HT-29 (cell line): Measurements from ENCODE around the gene SLC66A2. TPM values are rescaled to one million over a fixed set of nuclear protein-coding genes. Genes with fewer than 3 reads are reported as not detected.

Experiments
- DNase-seq: peaks from one replicate; pipeline ENCODE4 v3.0.0-alpha.2; 2015; ENCODE audit warnings: low spot score
- total RNA-seq: library from RNA; depleted of rRNA; stranded (reverse); fragments of >200 nt; shearing (Covaris generic); gene quantifications from 2 replicates; pipeline ENCODE4 v1.2.3, GENCODE V29; 2014

The SLC66A2 gene
- total RNA-seq, 1 experiment from 2014 or later, result 37.4 TPM

- no peak for DNase-seq
These were observed 29.2 kb downstream of the SLC66A2 start for GRCh38 chr18:79921984-79922965.

DNA sequence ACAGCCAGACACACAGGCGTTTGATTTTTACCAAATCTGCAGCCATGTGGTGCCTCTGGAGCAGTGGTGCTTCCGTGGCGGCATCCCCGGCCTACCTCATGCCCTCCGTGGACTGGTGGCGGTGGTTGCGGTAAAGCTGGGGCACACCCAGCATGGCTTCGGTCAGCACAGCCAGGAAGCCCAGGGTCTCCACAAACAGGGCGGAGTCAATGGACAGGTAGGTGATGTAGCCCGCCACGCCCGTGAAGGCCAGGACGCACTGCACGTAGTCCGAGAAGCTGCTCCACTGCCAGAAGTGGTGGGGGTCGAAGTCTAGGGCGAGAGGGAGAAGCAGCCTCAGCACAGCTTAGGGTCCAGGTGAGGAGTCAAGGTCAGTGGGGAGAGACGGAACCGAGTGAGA, 32.4 kb downstream of the SLC66A2 start:
- no peak for DNase-seq

GRCh38 chr18:79918615-79919011, 32.8 kb downstream of the SLC66A2 start:
- DNase-seq, result no peak

- DNase-seq, result no peak
These were observed 33.4 kb downstream of the SLC66A2 start for GRCh38 chr18:79917853-79918614.

- no peak for DNase-seq
These were observed 34.1 kb downstream of the SLC66A2 start for GRCh38 chr18:79917169-79917852.

DNA sequence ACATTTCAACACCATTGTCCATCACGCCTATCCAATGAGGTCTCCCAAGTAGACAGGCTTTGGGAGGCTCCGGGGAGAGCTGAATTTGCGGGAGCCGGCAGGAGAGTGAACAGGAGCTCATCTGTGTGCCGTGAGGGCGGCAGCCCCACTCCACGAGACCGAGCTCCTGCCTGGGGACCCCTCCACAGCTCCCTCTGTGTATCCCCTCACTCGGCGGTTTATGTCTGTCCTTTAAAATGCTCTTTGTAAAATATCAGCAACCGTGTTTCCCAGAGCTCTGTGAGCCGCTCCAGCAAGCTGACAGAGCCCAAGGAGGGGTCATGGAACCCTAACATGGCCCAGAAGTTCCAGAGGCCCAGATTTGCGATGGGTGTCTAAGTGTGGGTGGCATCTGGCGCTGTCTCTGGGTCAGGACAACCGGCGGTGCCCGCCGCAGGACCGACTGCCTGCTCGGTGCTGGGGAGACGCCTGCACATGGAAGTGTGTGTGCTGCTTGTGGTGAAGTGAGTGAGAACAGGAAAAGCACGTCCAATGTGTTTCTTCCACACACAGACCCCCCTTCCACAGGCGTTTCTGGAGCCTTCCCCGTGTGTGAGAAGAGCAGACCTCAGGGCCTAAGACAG, 34.8 kb downstream of the SLC66A2 start:
- no peak for DNase-seq

- DNase-seq, result no peak
These were observed 35.3 kb downstream of the SLC66A2 start for GRCh38 chr18:79916128-79916494.

DNA sequence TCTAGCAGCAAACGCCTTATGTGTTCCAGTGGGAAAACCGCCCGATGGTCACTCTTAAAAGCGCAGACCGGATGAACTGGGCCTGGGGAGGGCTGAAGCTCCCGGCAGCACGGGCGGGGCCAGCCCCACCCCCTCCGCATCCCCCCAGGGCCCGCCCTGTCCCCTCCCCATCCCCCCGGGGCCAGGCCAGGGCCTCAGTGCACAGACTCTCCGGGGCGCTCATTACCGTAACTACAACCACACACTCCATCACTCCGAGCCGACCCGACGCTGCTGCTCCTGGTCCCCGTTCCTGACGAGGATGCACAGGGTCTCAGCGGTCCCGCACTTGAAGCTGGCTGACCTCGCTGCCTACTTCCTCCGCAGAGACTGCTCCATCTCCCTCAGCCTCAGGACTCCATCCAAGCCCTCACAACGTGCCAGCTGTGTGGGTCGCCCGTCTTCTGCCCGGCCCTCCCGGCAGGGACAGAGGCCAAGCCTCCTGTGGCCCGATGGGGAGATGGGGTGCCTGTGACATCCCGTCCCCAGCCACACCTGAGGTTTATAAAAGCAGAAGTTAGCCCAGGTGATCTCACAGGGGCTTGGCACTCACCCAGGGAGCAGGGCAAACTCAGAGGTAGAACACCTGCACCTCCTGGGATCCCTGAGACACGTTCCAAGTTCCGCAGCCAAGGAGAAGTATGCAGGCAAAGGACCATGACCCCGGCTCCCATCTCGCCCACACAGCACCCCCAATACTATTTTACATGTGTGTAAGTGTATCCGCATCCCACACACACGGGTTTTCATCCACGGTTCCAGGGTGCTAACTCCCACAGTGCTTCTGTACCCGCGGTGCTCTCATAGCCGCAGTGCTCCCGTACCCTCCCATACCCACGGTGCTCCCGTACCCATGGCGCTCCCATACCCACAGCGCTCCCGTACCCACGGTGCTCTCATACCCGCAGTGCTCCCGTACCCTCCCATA, 36.0 kb downstream of the SLC66A2 start:
- no peak for DNase-seq

DNA sequence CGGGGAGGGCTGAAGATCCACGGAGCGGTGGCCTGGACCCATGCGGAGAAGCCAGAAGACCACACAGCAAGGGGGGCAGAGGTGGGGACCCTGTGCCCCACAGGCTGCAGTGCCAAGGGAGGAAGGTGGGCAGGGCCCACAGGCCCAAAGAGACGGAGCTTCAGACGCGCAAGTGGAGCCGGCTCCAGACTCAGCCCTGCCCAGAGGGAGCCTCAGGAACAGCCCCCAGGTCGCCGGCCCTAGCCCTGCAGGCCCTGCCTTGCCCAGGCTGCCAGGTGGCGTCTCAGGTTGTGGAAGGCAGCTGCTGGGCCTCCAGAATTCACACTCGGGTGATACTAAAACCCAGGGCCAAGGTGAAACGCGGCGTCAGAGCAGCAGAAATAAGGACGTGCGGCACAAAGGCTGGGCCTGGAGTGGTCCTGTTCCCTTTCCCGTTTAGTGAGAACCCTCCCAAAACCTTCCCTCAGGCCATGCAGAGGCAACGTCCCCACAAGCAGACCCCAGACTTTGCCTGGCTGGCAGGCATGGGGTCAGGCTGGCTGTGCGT, 36.8 kb downstream of the SLC66A2 start:
- no peak for DNase-seq

- DNase-seq, result no peak
These were observed 38.2 kb downstream of the SLC66A2 start for GRCh38 chr18:79912994-79913831.

DNA sequence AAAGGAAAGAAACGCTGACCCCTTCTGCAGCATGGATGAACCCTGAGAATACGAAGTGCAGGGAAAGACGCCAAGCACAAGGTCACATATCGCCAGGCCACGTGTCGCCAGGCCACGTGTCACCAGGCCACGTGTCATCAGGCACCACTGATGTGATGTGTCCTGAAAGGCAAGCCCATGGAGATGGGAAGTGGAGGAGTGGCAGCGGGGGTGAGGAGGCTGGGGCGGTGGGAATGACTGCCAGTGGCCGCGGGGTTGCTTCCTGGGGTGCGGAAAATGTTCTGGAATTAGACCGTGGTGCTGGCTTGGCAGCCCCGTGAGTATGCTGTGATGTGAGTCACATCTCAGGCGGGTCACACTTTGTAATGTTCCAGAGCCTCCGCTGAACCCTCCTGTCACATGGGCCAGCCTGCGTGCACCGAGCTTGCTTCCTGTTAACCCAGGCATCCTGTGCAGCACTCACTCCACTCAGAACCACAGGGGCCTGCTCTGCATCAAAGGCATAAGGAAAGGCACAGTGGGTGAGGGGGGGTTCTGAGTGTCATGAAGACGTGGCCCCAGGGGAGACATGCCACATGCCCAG, 39.0 kb downstream of the SLC66A2 start:
- DNase-seq, result no peak

DNA sequence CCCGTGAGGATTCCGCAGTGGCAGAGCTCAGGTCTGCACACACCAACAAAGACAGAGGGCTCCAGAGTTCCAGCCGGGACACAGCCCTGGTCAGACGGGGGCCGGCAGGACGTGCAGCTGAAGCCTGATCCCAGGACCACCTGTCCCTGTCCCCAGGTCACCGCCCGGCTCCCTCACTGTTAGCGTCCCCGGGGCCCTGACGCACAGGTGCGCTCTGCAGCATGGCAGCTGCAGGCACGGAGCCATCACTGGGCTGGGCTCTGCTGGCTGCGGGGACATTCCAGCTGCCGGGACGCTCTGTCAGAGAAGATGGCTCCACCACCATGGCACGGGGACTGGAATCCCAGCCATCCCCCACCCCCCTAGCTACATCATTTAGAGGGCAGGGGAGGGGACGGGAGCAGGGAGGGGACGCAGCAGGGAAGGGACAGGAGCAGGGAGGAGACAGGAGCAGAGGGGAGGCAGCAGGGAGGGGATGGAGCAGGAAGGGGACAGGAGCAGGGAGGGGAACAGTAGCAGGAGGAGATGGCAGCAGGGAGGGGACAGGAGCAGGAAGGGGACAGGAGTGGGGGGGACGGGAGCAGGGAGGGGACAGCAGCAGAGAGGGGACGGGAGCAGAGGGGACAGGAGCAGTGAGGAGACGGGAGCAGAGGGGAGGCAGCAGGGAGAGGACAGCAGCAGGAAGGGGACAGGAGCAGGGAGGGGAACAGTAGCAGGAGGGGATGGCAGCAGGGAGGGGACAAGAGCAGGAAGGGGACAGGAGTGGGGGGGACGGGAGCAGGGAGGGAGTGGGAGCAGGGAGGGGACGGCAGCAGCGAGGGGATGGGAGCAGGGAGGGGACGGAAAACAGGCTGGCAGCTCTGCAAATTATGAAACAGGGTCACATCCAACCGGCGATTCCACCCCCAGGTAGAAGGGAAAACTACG, 39.8 kb downstream of the SLC66A2 start:
- DNase-seq, result no peak

GRCh38 chr18:79910563-79911343, 40.7 kb downstream of the SLC66A2 start:
- DNase-seq, result no peak

- DNase-seq, result no peak
These were observed 44.7 kb downstream of the SLC66A2 start for GRCh38 chr18:79906706-79907105.

DNA sequence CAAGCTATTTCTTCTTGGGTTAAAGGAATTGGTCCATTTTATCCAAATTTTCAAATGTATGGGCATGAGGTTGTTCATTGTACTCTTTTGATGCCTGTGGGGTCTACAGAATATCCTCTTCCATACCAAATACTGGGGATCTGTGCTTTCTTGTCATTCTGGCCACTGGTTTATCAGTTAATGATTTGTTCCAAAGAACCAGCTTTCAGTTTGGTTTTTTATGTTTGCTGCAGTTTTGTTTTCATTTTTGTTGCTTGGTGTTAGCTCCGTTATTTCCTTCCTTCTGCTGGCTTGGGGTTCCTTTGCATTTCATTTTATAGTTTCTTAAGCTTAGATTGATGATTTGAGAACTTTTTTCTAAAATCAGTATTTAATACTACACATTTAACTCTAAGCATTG, 45.5 kb downstream of the SLC66A2 start:
- DNase-seq, result no peak

GRCh38 chr18:79905389-79905911, 46.0 kb downstream of the SLC66A2 start:
- no peak for DNase-seq
